Cardiac muscle cell (in vitro differentiated cells and primary cell): ENCODE measurements around the gene CYSTM1. TPM values are rescaled to one million over a fixed set of nuclear protein-coding genes. Genes with fewer than 3 reads are reported as not detected.

ENCODE experiments used
- DNase-seq, 2 donors: peaks; one replicate each; pipeline versions ENCODE4 v3.0.0 to v3.0.0-alpha.2; 2010 to 2017; ENCODE audit warnings: low read depth in 1 of 2, low spot score in 1 of 2
- H3K27ac ChIP-seq: fragments of 200-600 bp; sonication (generic); 2 replicates; pipeline ENCODE4 v1.5.1; 2016
- H3K27me3 ChIP-seq: fragments of 200-600 bp; sonication (generic); 2 replicates; pipeline ENCODE4 v1.6.0; 2016; ENCODE audit warnings: control low read depth
- H3K36me3 ChIP-seq: fragments of 200-600 bp; sonication (generic); 2 replicates; pipeline ENCODE4 v1.5.1; 2016; ENCODE audit warnings: control low read depth
- H3K4me1 ChIP-seq: fragments of 200-600 bp; sonication (generic); 2 replicates; pipeline ENCODE4 v1.8.1; 2017; ENCODE audit warnings: low read depth, mild to moderate bottlenecking, mixed run types
- H3K4me3 ChIP-seq: fragments of 200-600 bp; sonication (generic); 2 replicates; pipeline ENCODE4 v1.5.1; 2016; ENCODE audit warnings: mild to moderate bottlenecking
- H3K9me3 ChIP-seq: fragments of 200-600 bp; sonication (generic); 2 replicates; pipeline ENCODE4 v1.5.1; 2017; ENCODE audit warnings: low read depth, mild to moderate bottlenecking, control low read depth
- polyA plus RNA-seq: library from polyadenylated mRNA; unstranded; fragments of >200 nt; fragmentation: Nextera tagmentation; extraction: Ambion mirVana; gene quantifications from 2 replicates; pipeline ENCODE4 v1.2.1, GENCODE V29; 2016
- total RNA-seq: library from RNA; depleted of rRNA; stranded (reverse); fragments of >200 nt; gene quantifications from 2 replicates; pipeline ENCODE4 v1.2.3, GENCODE V29; 2016
- TF ChIP-seq, protein P1 (sequence below): IDR thresholded peaks from 2 replicates; pipeline ENCODE4 v1.5.1; 2012; ENCODE audit warnings: low read depth, mild to moderate bottlenecking, low read length

CYSTM1 gene
- total and polyA plus RNA-seq, 2 experiments from 2014 or later, result 31.8 to 83.7 TPM

DNA sequence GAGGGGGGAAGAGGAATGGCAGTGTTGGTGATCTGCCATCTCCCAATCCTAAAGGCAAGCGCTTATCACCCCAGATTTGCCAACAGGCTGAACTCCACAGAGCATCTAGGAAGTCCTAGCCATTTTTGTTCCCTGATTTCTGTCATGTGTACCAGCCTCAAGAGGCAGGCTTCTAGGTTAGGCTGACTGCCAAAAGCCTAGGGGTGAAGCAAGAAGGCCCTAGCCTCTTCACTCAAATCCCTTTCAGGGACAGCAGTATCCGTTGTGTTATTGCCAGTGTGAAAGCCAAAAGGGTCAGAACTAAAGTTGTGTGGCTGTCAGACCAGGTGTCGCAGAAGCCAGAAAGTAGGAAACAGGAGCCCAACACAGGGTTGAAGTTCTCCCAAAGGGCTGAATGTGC is 34.6 kb upstream of the CYSTM1 start:
- Histone ChIP-seq H3K9me3 (no peaks in the 10 kb centered on the region), H3K27me3 (peaks cover 26% of the 10 kb centered on the region), H3K4me3 (no peak overlapping the region), H3K27ac (no peak overlapping the region), H3K4me1 (no peaks in the 10 kb centered on the region), H3K36me3 (no peaks in the 10 kb centered on the region)
- peak in 1 of 2 donors; percentile 33 for DNase-seq
- TF ChIP-seq, protein P1, sequence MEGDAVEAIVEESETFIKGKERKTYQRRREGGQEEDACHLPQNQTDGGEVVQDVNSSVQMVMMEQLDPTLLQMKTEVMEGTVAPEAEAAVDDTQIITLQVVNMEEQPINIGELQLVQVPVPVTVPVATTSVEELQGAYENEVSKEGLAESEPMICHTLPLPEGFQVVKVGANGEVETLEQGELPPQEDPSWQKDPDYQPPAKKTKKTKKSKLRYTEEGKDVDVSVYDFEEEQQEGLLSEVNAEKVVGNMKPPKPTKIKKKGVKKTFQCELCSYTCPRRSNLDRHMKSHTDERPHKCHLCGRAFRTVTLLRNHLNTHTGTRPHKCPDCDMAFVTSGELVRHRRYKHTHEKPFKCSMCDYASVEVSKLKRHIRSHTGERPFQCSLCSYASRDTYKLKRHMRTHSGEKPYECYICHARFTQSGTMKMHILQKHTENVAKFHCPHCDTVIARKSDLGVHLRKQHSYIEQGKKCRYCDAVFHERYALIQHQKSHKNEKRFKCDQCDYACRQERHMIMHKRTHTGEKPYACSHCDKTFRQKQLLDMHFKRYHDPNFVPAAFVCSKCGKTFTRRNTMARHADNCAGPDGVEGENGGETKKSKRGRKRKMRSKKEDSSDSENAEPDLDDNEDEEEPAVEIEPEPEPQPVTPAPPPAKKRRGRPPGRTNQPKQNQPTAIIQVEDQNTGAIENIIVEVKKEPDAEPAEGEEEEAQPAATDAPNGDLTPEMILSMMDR, result no peak

DNA sequence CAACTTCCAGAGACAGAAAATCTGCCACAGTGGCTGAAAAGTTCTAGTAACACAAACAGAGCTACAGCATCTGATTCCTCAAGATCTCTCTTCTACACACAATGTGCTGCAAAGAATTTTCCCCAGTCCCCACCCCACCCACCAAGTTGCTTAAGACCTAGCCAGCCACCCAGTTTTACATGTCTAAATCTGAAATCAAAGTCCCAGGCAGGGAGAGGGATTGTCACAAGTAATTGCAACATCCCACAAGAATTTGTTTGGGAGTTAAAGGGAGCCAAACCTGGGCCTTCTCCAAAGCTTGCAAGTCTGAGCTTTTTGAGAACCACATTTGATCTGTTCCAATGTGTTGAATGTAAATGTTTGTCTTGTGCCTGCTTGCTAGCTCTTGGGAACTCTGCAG is 33.7 kb upstream of the CYSTM1 start:
- Histone ChIP-seq H3K9me3 (no peaks in the 10 kb centered on the region), H3K36me3 (no peaks in the 10 kb centered on the region), H3K27me3 (peaks cover 33% of the 10 kb centered on the region), H3K27ac (no peak overlapping the region), H3K4me1 (peaks cover 2% of the 10 kb centered on the region), H3K4me3 (no peak overlapping the region)
- TF ChIP-seq, protein P1, result no peak
- peak in 1 of 2 donors; percentile 69 for DNase-seq

DNA sequence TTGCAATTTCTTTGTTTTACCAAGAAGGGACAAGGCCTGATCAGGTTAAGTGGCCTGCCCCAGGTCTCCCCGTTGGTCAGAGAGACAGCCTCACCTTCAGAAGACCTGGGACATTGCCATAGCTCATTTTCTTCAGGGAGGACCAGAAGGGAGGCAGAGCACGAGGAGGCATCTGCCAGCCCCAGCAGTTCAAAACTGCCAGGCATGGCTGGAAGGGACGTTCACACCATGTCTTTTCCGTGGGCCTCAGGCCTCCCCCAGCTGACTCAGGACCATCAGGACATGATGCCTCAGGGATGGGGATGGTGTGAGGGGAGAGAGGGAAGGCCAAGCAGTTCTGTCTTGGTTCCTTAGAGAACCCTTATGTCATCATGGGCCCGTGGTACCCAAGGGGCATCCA is 32.7 kb upstream of the CYSTM1 start:
- DNase-seq, result no peak
- no peaks in the 10 kb centered on the region for H3K36me3 ChIP-seq

DNA sequence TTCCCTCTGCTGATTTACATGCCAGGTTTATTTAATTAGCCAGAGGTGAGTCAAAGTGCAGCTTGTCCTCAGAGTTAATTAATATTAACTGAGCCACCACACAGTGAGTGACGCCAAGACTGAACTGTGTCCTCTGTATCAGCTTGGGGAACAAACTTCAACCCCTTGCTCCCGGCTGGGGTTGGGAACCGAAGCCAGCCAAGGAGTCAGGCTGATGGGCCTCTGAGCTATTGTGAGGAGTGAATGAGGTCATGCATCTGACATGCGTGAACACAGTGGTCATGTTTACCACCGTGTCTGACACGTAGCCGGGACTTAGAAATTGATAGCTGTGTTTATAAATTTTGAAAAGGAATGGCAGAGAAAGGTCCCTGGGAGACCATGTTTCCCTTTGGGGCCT is 32.1 kb upstream of the CYSTM1 start:
- Histone ChIP-seq H3K9me3 (no peaks in the 10 kb centered on the region), H3K27me3 (peaks cover 47% of the 10 kb centered on the region), H3K4me3 (no peak overlapping the region), H3K4me1 (peaks cover 5% of the 10 kb centered on the region), H3K27ac (no peak overlapping the region), H3K36me3 (no peaks in the 10 kb centered on the region)
- TF ChIP-seq, protein P1, result no peak
- DNase-seq, result no peak

More for the DNA sequence above, 32.7 kb upstream of the CYSTM1 start:
- H3K4me1 ChIP-seq, result peaks cover 5% of the 10 kb centered on the region
- no peak overlapping the region for H3K27ac ChIP-seq
- H3K9me3 ChIP-seq, result no peaks in the 10 kb centered on the region
- H3K27me3 ChIP-seq, result peaks cover 43% of the 10 kb centered on the region
- H3K4me3 ChIP-seq, result no peak overlapping the region
- TF ChIP-seq, protein P1, result no peak

DNA sequence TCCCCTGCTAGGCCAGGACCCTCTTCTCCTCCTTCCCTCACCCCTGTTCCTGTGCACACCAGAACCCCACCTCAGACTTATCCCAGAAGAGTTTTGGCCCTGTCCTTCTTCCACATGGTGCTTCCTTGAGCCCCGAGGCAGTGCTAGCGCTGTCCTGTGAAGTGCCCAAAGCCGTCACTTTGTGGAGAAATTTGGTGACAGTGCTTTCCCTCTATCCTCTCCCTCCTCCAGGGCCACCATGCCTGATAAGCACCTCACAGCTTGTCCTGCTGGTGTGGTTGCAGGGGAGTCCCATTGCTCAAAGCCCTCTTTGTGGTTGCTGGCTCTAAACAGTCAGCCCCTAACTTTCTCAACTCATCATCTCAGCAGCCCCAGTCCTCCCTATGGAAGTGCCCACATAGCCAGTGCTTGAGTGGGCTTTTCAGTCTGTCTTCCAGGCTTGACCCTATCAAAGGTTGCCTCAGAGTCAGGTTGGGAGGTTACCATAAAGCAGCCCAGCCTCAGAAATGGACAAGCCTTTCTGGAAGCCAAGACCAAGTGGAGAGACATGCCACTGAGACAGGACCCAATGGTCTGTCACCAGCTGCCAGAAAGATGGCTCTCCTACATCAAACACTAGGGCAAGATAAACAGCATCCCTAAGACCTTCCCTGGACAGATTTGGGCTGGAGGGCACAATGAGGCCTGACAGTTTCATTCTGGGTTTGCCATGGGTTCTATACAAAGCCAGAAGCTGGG is 31.3 kb upstream of the CYSTM1 start:
- TF ChIP-seq, protein P1, result no peak
- H3K4me1 ChIP-seq, result peaks cover 5% of the 10 kb centered on the region
- no peak for DNase-seq
- no peaks in the 10 kb centered on the region for H3K9me3 ChIP-seq
- H3K27ac ChIP-seq, result no peak overlapping the region
- no peak overlapping the region for H3K4me3 ChIP-seq
- H3K27me3 ChIP-seq, result peaks cover 54% of the 10 kb centered on the region
- no peaks in the 10 kb centered on the region for H3K36me3 ChIP-seq
